Neural cell (in vitro differentiated cells): Measurements from ENCODE around the gene DBH. TPM values are rescaled to one million over a fixed set of nuclear protein-coding genes. Genes with fewer than 3 reads are reported as not detected.

Source experiments
- H2AFZ ChIP-seq: fragments of 200-600, 300-800 bp; sonication (generic), shearing (Covaris generic); 2 replicates; pipeline ENCODE4 v1.6.0; 2014; ENCODE audit warnings: low read depth, mild to moderate bottlenecking, antibody characterized with exemption, low read length, moderate library complexity
- H3F3A ChIP-seq: fragments of 200-600 bp; shearing (Covaris generic); 2 replicates; pipeline ENCODE4 v1.6.1; 2016; ENCODE audit warnings: mild to moderate bottlenecking, moderate library complexity, mixed read lengths, antibody characterized with exemption, low read length; ENCODE audit not compliant: insufficient read depth, poor library complexity, severe bottlenecking
- H3K27ac ChIP-seq: fragments of 200-600, 300-800 bp; sonication (generic), shearing (Covaris generic); 2 replicates; pipeline ENCODE4 v1.5.1; 2014; ENCODE audit warnings: mild to moderate bottlenecking, low read length, moderate library complexity
- H3K27me3 ChIP-seq: fragments of 300-800, 200-600 bp; sonication (generic), shearing (Covaris generic); 2 replicates; pipeline ENCODE4 v1.6.0; 2014; ENCODE audit warnings: mild to moderate bottlenecking, low read depth, low read length, moderate library complexity; ENCODE audit not compliant: insufficient read depth
- H3K36me3 ChIP-seq: fragments of 300-800, 200-600 bp; sonication (generic), shearing (Covaris generic); 2 replicates; pipeline ENCODE4 v1.5.1; 2014; ENCODE audit warnings: mild to moderate bottlenecking, antibody characterized with exemption, low read length, moderate library complexity; ENCODE audit not compliant: insufficient read depth
- H3K4me2 ChIP-seq: fragments of 300-800, 200-600 bp; sonication (generic), shearing (Covaris generic); 2 replicates; pipeline ENCODE4 v1.6.0; 2014; ENCODE audit warnings: mild to moderate bottlenecking, low read length
- H3K4me3 ChIP-seq: fragments of 300-800, 200-600 bp; sonication (generic), shearing (Covaris generic); 2 replicates; pipeline ENCODE4 v1.5.1; 2014; ENCODE audit warnings: mild to moderate bottlenecking, low read length, moderate library complexity
- H3K79me2 ChIP-seq: fragments of 200-600 bp; shearing (Covaris generic); replicated peaks from 2 replicates; pipeline ENCODE4 v1.6.0; 2014; ENCODE audit warnings: mild to moderate bottlenecking, low read length, moderate library complexity; ENCODE audit not compliant: insufficient read depth
- H3K9ac ChIP-seq: fragments of 300-800, 200-600 bp; sonication (generic), shearing (Covaris generic); 2 replicates; pipeline ENCODE4 v1.6.1; 2016; ENCODE audit warnings: mild to moderate bottlenecking, low read length, mixed read lengths
- H3K9me2 ChIP-seq: fragments of 200-600 bp; shearing (Covaris generic); 2 replicates; pipeline ENCODE4 v1.6.1; 2016; ENCODE audit warnings: mild to moderate bottlenecking, low read length, mixed read lengths; ENCODE audit not compliant: insufficient read depth
- H3K9me3 ChIP-seq: fragments of 200-600, 300-800 bp; sonication (generic), shearing (Covaris generic); 2 replicates; pipeline ENCODE4 v1.6.1; 2016; ENCODE audit warnings: mild to moderate bottlenecking, mixed run types, low read length, moderate library complexity, mixed read lengths
- H4K20me1 ChIP-seq: fragments of 200-600 bp; shearing (Covaris generic); 2 replicates; pipeline ENCODE4 v1.6.1; 2016; ENCODE audit warnings: mild to moderate bottlenecking, mixed run types; ENCODE audit not compliant: insufficient read depth
- CTCF ChIP-seq: fragments of 450-650 bp; IDR thresholded peaks from 2 replicates; pipeline ENCODE4 v1.5.1; 2014; ENCODE audit warnings: antibody characterized with exemption, mild to moderate bottlenecking, moderate library complexity; ENCODE audit not compliant: poor library complexity, severe bottlenecking
- EP300 ChIP-seq: fragments of 450-650 bp; conservative IDR thresholded peaks from 2 replicates; pipeline ENCODE4 v1.6.1; 2014; ENCODE audit warnings: antibody characterized with exemption, mild to moderate bottlenecking, moderate library complexity; ENCODE audit not compliant: poor library complexity, severe bottlenecking
- EZH2 ChIP-seq: fragments of 200-600, 300-800 bp; shearing (Covaris generic), sonication (generic); IDR thresholded peaks from 2 replicates; pipeline ENCODE4 v1.6.1; 2014; ENCODE audit warnings: antibody characterized with exemption, low read length, borderline replicate concordance, mild to moderate bottlenecking; ENCODE audit not compliant: insufficient read depth, poor library complexity, severe bottlenecking
- MXI1 ChIP-seq: fragments of 450-650 bp; conservative IDR thresholded peaks from 2 replicates; pipeline ENCODE4 v1.6.1; 2014; ENCODE audit warnings: antibody characterized with exemption, mild to moderate bottlenecking; ENCODE audit not compliant: poor library complexity, severe bottlenecking
- POLR2AphosphoS5 ChIP-seq: IDR thresholded peaks from 2 replicates; pipeline ENCODE4 v1.6.1; 2012
- RAD21 ChIP-seq: fragments of 450-650 bp; conservative IDR thresholded peaks from 2 replicates; pipeline ENCODE4 v1.6.1; 2014; ENCODE audit warnings: antibody characterized with exemption, mild to moderate bottlenecking, moderate library complexity
- REST ChIP-seq: IDR thresholded peaks from 2 replicates; pipeline ENCODE4 v1.6.1; 2012; ENCODE audit warnings: borderline replicate concordance
- SMC3 ChIP-seq: fragments of 450-650 bp; conservative IDR thresholded peaks from 2 replicates; pipeline ENCODE4 v1.6.1; 2014; ENCODE audit warnings: antibody characterized with exemption, mild to moderate bottlenecking, moderate library complexity; ENCODE audit not compliant: poor library complexity
- TAF1 ChIP-seq: IDR thresholded peaks from 2 replicates; pipeline ENCODE4 v1.6.1; 2012; ENCODE audit warnings: low read depth
- polyA plus RNA-seq: library from polyadenylated mRNA; depleted of rRNA; stranded (reverse); fragments of >200 nt; gene quantifications from 2 replicates; pipeline ENCODE4 v1.2.3, GENCODE V29; 2014

Gene DBH
- polyA plus RNA-seq, 1 donor from 2014 or later, result not detected

DNA sequence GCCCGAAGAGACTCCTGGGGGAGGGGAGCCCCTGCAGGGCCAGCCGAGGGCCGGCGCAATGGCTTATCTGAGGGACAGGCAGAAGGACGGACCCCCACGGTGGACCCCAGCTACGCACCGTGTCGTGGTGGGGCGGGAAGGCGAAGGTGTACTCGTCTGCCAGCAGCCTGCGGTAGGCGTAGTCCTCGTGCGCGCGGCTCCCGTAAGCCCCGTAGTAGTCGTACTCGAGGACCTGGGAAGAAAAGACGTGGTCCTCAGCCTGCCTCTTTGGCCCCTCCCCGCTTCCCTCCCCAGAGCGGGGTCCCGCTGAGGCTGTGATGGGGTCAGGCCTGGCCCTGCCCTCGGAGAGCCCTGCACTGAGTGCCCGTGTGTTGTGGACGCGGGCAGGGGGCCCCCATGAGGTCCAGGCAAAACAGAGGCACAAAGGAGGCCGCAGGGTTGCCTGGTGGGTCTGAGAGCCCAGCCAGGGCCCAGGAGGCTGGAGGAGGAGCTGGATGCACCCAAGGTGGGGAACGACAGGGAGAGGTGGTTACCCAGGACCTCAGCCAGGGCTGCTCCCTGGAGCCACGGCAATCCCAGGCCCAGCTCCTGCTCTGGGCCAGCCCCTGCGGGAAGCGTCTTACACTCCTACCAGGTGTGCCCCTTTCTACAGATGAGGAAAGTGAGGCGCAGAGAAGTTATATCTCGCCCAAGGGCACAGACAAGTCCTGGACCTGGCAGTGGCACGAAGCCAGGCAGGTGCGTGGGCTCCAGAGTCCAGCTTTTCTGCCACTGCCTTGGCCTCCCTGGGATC lies 66.8 kb downstream of the DBH start:
- Histone ChIP-seq H2AFZ (no peak overlapping the region), H3K27me3 (no peaks in the 10 kb centered on the region), H3K9me3 (no peaks in the 10 kb centered on the region), H3F3A (no peaks in the 10 kb centered on the region), H4K20me1 (no peaks in the 10 kb centered on the region), H3K9me2 (no peaks in the 10 kb centered on the region), H3K79me2 (no peaks in the 10 kb centered on the region), H3K36me3 (no peaks in the 10 kb centered on the region), H3K27ac (no peak overlapping the region), H3K9ac (no peak overlapping the region), H3K4me3 (no peak overlapping the region), H3K4me2 (no peak overlapping the region)
- TF ChIP-seq TAF1 (no peak), POLR2AphosphoS5 (no peak), RAD21 (no peak), SMC3 (no peak), EZH2 (no peak), EP300 (no peak), REST (no peak), CTCF (no peak), MXI1 (no peak)

- TF ChIP-seq SMC3 (no peak), TAF1 (no peak), REST (no peak), CTCF (no peak), EZH2 (no peak), EP300 (no peak), MXI1 (no peak), POLR2AphosphoS5 (no peak), RAD21 (no peak)
- Histone ChIP-seq H3K79me2 (no peaks in the 10 kb centered on the region), H3K9me3 (no peaks in the 10 kb centered on the region), H2AFZ (no peak overlapping the region), H3K9me2 (no peaks in the 10 kb centered on the region), H3K4me3 (no peak overlapping the region), H3K27ac (no peak overlapping the region), H3K9ac (no peak overlapping the region), H3K36me3 (no peaks in the 10 kb centered on the region), H3K27me3 (no peaks in the 10 kb centered on the region), H3F3A (no peaks in the 10 kb centered on the region), H4K20me1 (no peaks in the 10 kb centered on the region), H3K4me2 (no peak overlapping the region)
Observed at GRCh38 chr9:133703591-133704399, 67.6 kb downstream of the DBH start.
